ENCODE results near the gene ITLN1.
"Not testable (repeated sequence)": the region's sequence is repeated elsewhere in the genome, so short reads cannot be mapped to it uniquely, and the experiment has no call there.

The ITLN1 gene

DNA sequence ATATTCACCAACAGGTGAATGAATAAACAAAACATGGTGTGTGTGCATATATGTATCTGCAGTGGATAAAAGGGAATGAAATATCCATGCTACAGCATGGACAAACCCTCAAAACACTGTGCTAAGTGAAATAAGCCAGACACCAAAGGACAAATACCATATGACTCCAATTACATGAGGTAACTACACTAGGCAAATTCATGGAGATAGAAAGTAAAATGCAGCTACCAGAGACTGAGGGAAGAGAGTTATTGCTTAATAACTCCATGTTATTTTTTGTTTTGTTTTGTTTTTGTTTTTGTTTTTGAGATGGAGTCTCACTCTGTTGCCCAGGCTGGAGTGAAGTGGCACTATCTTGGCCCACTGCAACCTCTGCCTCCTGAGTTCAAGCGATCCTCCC lies 2.4 kb downstream of the ITLN1 start:
- DNase-seq: no peak

- not testable (repeated sequence) for DNase-seq
Observed at GRCh38 chr1:160881264-160881663, 3.7 kb downstream of the ITLN1 start.

- no peak for DNase-seq
Observed at GRCh38 chr1:160880216-160880615, 4.8 kb downstream of the ITLN1 start.

GRCh38 chr1:160879056-160879455 lies 5.9 kb downstream of the ITLN1 start:
- DNase-seq: no peak

GRCh38 chr1:160877221-160877620 lies 7.8 kb downstream of the ITLN1 start:
- peak in 1 of 2 donors; percentile 66 for DNase-seq

- DNase-seq: no peak
Observed at GRCh38 chr1:160876311-160876710, 8.7 kb downstream of the ITLN1 start.

DNA sequence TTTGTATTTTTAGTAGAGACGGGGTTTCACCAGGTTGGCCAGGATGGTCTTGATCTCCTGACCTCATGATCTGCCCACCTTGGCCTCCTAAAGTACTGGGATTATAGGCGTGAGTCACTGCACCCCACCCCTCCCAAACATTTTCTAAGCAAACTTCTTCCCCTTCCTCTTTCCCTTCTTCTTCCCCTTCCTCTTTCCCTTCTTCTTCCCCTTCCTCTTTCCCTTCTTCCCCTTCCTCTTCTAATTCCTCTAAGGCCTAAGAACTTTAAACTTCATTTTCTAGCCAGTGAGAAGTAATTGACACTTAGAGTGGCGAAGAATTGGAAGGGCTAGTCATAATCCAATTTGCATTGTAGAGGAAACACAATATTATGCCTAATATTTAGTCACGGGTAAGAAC lies 9.4 kb downstream of the ITLN1 start:
- not testable (repeated sequence) for DNase-seq

GRCh38 chr1:160874935-160875334 lies 10.0 kb downstream of the ITLN1 start:
- no peak for DNase-seq

DNA sequence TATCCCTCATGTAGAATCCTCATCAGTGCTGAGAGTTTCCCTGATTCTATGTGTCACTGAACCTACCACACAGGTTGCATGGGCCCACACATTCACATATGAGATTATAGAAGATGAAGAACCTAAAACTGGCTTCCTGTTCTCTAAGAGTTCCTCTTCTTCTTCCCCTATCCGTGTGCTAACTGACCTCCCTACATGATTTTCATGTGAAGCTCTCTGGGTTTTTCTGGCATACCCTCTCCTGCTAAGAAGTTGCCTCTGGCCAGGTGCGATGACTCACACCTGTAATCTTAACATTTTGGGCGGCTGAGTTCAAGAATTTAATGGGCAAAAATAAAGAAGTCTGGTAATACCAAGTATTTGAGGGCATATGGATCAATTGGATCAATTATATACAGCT lies 16.8 kb downstream of the ITLN1 start:
- DNase-seq: peak in 1 of 2 donors; percentile 59

DNA sequence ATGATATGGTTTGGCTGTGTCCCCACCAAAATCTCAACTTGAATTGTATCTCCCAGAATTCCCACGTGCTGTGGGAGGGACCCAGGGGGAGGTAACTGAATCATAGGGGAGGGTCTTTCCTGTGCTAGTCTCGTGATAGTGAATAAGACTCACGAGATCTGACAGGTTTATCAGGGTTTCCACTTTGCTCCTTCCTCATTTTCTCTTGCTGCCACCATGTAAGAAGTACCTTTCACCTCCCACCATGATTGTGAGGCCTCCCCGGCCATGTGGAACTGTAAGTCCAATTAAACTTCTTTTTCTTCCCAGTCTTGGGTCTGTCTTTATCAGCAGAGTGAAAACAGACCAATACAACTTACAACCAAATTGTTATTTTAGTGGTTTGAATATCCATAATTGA lies 17.3 kb downstream of the ITLN1 start:
- not testable (repeated sequence) for DNase-seq

DNA sequence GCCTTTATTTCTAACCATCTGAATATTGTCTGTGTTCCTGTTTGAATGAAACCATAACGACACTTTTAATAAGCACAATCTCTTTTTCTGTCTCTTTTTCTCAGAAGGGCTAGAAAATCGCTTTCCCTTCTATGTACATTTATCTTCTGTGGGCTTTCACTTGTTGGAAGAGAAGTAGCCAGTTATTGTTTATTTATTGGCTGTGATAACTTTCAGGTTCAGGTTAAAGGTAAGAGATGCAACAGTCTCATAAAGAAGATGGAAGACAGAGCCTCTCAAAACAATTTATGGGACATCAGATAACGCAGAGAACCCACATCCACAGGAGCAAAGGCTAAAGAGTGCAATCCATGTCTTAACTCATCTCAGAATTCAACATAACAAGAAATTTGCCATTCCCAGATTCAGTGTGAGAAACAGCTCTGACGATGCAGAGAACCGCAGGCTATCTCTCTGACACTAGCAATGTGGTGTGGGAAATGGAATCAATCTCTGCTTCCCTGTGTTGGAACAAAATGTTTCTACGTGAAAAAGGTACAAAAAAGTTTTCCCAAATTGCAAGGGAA lies 18.2 kb downstream of the ITLN1 start:
- no peak for DNase-seq

DNA sequence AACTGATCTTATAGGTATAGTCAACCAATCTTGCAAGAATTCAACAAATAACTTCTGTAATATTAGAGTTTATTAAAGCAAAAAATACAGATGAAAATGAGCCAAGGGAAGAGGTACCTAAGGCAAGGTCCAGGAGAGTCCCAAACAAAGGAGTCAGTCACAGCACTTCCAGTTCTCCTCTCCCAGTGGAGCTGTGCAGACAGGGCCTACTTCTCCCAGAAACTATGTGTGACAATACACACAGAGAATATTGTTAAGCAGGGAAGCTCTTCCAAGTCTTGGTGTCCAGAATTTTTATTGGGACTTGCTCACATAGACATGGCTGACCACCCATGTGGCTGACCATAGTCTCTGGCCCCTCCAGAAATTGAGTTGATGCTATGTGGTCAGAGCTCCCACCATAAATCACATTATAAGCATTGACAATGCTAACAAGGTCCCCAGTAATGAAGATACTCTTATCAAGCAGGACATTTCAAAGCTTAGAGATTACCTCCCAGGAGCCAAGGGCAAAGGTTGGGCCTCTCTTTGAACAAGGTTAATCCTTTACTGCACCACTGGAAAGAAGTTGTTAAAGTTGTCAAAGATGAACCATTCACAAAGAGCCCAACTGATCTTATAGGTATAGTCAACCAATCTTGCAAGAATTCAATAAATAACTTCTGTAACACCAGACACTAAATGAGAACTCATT lies 18.8 kb downstream of the ITLN1 start:
- DNase-seq: no peak

GRCh38 chr1:160865337-160865736 lies 19.6 kb downstream of the ITLN1 start:
- DNase-seq: no peak

DNA sequence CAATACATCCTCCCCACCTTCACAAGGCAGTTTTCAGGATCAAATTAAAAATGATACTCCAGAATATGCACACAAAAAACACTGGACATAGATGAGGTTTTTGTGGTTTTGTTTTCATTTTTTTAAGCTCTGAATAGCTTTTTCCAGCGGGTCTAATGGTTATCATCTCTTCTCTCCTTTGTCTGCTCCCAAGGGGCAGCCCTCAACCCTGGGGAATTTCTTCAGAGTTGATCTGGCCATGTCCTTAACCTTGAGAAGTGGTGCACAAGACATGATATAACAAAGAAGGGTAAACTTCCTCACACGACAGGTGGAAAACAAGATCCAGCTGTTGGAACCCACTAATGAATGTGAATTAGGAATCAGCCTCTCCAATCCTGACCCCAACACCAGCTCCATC lies 20.8 kb downstream of the ITLN1 start:
- no peak for DNase-seq

GRCh38 chr1:160863774-160864131 lies 21.2 kb downstream of the ITLN1 start:
- peak in 1 of 2 donors; percentile 11 for DNase-seq

- DNase-seq: no peak
Observed at GRCh38 chr1:160863061-160863773, 21.8 kb downstream of the ITLN1 start.

DNA sequence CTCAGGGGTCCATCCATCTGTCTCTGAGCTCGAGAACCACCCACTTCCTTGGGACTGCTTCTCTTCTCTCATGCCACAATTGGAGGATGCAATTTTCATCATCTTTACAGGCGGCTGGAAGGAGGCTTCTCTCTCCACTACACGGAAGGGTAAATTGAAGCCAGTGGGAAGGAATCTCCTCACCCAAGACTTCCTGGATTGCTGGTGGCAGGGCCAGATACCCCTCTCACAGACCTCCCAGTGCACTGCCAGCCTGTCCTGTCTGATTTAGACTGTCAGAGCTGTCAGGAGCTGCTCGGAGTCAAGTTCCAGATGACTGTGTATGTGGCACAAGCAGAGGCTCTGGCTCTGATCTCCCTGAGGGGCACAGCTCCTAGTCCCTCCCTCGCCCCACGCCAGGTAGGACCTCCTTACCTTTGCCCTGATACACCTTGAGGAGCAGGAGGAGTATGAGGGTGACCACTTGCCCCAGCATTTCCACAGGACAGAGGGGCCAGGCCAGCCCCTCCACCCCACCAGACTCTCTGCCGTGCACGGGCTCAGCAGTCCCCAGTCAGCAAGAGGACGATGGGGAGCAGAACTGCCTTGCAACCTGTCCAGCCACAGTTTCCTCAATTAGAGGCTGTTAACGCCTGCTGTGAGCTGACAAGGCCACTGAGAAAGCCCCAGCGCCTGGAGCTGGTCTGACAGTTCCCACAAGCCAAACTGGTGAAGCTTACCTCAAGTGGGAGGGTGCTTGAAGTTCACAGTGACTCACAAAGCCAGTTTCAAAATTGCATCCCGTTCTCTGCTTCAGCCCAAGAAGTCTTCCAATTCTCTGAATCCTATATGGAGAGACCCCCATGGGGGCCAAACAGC lies 22.5 kb downstream of the ITLN1 start, which contains the start of gene CD244:
Gene CD244, minus strand, starts transcription at position 685 of the 858 bp plus-strand sequence. Its CDS starts 210 bp downstream, at position 475.
- peak; percentile 61 to 88 for DNase-seq

DNA sequence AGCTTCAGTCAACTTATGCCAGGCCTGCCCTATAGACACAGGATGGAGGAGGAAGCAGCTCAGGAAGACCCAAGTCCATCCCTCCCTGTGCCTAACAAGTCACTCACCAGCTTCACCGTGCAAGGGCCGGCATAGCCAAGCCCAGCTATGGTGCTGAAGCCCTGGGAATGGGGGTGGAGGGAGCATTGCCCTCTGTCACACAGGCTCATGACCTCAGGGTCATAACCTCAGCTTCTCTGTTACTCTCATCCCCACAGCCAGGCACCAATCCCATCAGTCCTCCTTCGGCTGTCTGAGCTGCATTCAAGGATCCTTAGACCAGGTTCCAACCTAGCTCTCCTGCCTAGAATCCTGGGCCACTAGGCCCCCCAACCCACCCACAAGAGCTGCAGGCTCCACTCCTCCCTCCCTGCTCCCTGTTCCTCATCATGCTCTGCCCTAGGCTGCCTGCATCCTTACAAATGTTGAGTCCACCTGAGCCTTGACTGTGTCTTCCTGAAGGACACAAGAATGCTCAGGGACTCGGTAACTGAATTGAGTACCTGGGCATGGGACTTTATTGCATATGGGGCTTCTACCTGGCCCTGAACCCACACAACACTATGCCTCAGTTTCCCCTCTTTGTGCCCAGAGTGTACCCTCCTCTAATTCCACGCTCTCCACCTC lies 24.0 kb downstream of the ITLN1 start:
- DNase-seq: no peak

GRCh38 chr1:160859166-160859565 lies 25.8 kb downstream of the ITLN1 start:
- no peak for DNase-seq

GRCh38 chr1:160858507-160858906 lies 26.5 kb downstream of the ITLN1 start:
- no peak for DNase-seq

DNA sequence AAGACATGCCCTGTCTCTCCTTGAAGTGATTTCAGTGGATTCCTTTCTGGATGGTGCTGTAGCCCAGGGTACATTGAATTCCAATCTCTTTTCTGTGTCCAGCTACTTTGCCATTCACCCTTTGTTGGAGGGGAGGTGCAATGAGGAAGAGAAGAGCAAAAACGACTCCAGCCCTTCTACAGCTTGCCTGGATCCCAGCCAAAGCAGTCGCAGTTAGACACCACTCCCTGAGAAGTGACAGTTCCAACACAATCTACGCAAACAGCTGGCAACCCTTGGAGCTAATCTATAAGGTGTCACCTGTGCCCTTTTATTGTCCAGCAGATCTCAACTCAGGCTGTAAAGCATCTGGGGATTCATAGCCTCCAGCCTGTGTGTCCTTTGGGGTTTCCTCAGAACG lies 26.9 kb downstream of the ITLN1 start:
- DNase-seq: no peak

DNA sequence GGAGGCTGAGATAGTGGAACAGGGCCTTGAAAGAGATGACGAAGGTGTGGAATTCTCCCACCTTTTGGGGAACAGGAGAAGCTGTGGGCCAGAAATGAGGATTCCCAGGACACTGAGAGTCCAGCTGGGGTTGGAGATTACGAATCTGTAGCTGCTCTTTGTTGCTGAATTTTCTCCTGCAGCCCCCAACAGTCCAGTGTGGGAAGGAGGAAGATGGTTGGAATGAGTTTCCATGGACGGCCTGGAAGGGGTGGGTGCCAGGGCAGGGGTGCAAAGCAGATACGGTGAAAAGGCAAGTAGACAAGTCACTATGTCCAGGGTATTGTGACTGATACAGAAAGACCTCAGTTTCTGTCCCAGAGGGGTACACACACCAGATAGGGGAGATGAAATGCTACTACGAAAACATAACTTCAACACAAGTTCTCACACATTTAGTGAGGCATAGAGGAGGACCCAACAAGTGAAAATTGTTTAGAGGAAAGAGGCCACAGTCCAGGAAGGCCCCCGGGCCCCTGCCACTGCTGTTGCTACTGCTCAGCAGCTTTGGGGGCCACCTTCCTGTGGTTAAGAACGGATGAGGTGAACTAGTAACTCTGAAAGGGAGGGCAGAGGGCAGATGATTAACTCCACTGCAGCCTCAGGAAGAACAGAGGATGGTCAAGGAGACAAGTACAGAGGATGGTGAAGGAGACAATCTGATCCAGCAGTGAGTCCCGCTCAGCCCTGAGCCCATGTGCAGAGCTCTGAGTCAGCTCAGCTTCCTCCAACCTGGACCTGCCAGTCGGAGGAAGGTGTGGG lies 29.6 kb downstream of the ITLN1 start:
- peak in 1 of 2 donors; percentile 59 for DNase-seq
